Gastrocnemius medialis (tissue), 4 donors: ENCODE measurements around the gene PPFIBP2.

Experiments used
- CTCF ChIP-seq, 5 experiments: fragments of 450-650 bp in 3 of 5; fragments of 200-600 bp in 2 of 5; sonication (generic) in 2 of 5; IDR thresholded peaks in 4 of 5; conservative IDR thresholded peaks in 1 of 5; 1 replicate in 4 of 5; 2 replicates in 1 of 5; pipeline ENCODE4 v1.5.1; 2016 to 2019; ENCODE audit warnings: antibody characterized with exemption in 5 of 5, mild to moderate bottlenecking in 3 of 5, moderate library complexity in 3 of 5
- POLR2A ChIP-seq, 2 donors: fragments of 450-650 bp; IDR thresholded peaks; one replicate each; pipeline ENCODE4 v1.6.1; 2017; ENCODE audit warnings: antibody characterized with exemption in 2 of 2, mild to moderate bottlenecking in 2 of 2, moderate library complexity in 2 of 2

- TF ChIP-seq CTCF (IDR thresholded peaks at IDR 0.05 in 4 of 5, conservative IDR thresholded peaks at IDR 0.05 in 1 of 5) (no peak), POLR2A (IDR thresholded peaks at IDR 0.05) (no peak)
These were observed 25.0 kb downstream of the PPFIBP2 start for GRCh38 chr11:7538466-7539454.
